Adrenal gland (tissue), 5 donors: ENCODE data around the gene KRTAP12-4.

Source experiments
- CTCF ChIP-seq, 6 experiments: fragments of 450-650 bp in 4 of 6; fragments of 200-600 bp in 2 of 6; sonication (generic) in 1 of 6; IDR thresholded peaks; 1 replicate in 5 of 6; 2 replicates in 1 of 6; pipeline versions ENCODE4 v1.5.1 to v1.8.0; 2016 to 2021; ENCODE audit warnings: antibody characterized with exemption in 6 of 6, mild to moderate bottlenecking in 2 of 6, moderate library complexity in 1 of 6
- POLR2A ChIP-seq, 2 donors: fragments of 450-650 bp; IDR thresholded peaks; one replicate each; pipeline ENCODE4 v1.6.1; 2017; ENCODE audit warnings: antibody characterized with exemption in 2 of 2, mild to moderate bottlenecking in 2 of 2, moderate library complexity in 1 of 2
- donor health status: DM: no; HTN: no; CAD: no.

- TF ChIP-seq CTCF (IDR thresholded peaks at IDR 0.05) (no peak), POLR2A (IDR thresholded peaks at IDR 0.05) (no peak)
These were observed 40.9 kb downstream of the KRTAP12-4 start for GRCh38 chr21:44613386-44614155.
